Left kidney (tissue), 2 donors: ENCODE results near the gene IL1RAPL1. TPM values are rescaled to one million over a fixed set of nuclear protein-coding genes. Genes with fewer than 3 reads are reported as not detected.

Source experiments
- DNase-seq: peaks from one replicate; pipeline ENCODE4 v3.0.0-alpha.2; 2013
- polyA plus RNA-seq: library from polyadenylated mRNA; unstranded; fragments of 120-200 nt; gene quantifications from one replicate; pipeline ENCODE4 v1.2.1, GENCODE V29; 2013; ENCODE audit not compliant: insufficient read length

IL1RAPL1 gene
- polyA plus RNA-seq, 1 donor: 2.5 TPM

GRCh38 chrX:29792335-29792734 is 1205.1 kb downstream of the IL1RAPL1 start:
- no peak for DNase-seq

GRCh38 chrX:29797156-29797555 is 1209.9 kb downstream of the IL1RAPL1 start:
- no peak for DNase-seq

GRCh38 chrX:29798469-29798868 is 1211.2 kb downstream of the IL1RAPL1 start:
- DNase-seq: no peak

- no peak for DNase-seq
Observed at GRCh38 chrX:29813174-29813573, 1225.9 kb downstream of the IL1RAPL1 start.

GRCh38 chrX:29824176-29824906 is 1237.1 kb downstream of the IL1RAPL1 start:
- DNase-seq: no peak

GRCh38 chrX:29826742-29827141 is 1239.5 kb downstream of the IL1RAPL1 start:
- DNase-seq: no peak

- no peak for DNase-seq
Observed at GRCh38 chrX:29834311-29834710, 1247.1 kb downstream of the IL1RAPL1 start.

- peak; percentile 14 for DNase-seq
Observed at GRCh38 chrX:29834764-29835163, 1247.5 kb downstream of the IL1RAPL1 start.

- no peak for DNase-seq
Observed at GRCh38 chrX:29841750-29842149, 1254.5 kb downstream of the IL1RAPL1 start.

GRCh38 chrX:29842552-29842951 is 1255.3 kb downstream of the IL1RAPL1 start:
- DNase-seq: no peak

- DNase-seq: no peak
Observed at GRCh38 chrX:29851857-29852605, 1264.8 kb downstream of the IL1RAPL1 start.

- no peak for DNase-seq
Observed at GRCh38 chrX:29852767-29853166, 1265.5 kb downstream of the IL1RAPL1 start.

GRCh38 chrX:29858714-29859113 is 1271.5 kb downstream of the IL1RAPL1 start:
- no peak for DNase-seq

GRCh38 chrX:29862126-29862677 is 1275.0 kb downstream of the IL1RAPL1 start:
- no peak for DNase-seq

- DNase-seq: no peak
Observed at GRCh38 chrX:29867971-29868370, 1280.7 kb downstream of the IL1RAPL1 start.

GRCh38 chrX:29869837-29870236 is 1282.6 kb downstream of the IL1RAPL1 start:
- DNase-seq: no peak

- no peak for DNase-seq
Observed at GRCh38 chrX:29870608-29871007, 1283.4 kb downstream of the IL1RAPL1 start.

- no peak for DNase-seq
Observed at GRCh38 chrX:29872831-29873230, 1285.6 kb downstream of the IL1RAPL1 start.

GRCh38 chrX:29876733-29877132 is 1289.5 kb downstream of the IL1RAPL1 start:
- no peak for DNase-seq

GRCh38 chrX:29880977-29881376 is 1293.7 kb downstream of the IL1RAPL1 start:
- DNase-seq: no peak

GRCh38 chrX:29890004-29890403 is 1302.8 kb downstream of the IL1RAPL1 start:
- no peak for DNase-seq

- DNase-seq: no peak
Observed at GRCh38 chrX:29890646-29891200, 1303.5 kb downstream of the IL1RAPL1 start.

GRCh38 chrX:29902004-29902403 is 1314.8 kb downstream of the IL1RAPL1 start:
- DNase-seq: no peak
